HG03457 (cell line): ENCODE results near the gene ARL6IP1.

Source experiments
- ATAC-seq: cut with Tn5 transposase; IDR thresholded peaks from one replicate; pipeline ENCODE4 v1.9.1; 2021; ENCODE audit warnings: moderate number of reproducible peaks; ENCODE audit not compliant: unreplicated experiment

The ARL6IP1 gene

GRCh38 chr16:18801145-18801972, at the start of gene ARL6IP1:
TSS of gene ARL6IP1 (minus strand) at chr16:18801549. CDS start at chr16:18801466, 83 bp downstream.
- peak; percentile 89 for ATAC-seq

GRCh38 chr16:18846416-18846815, 45.1 kb upstream of the ARL6IP1 start:
- no peak for ATAC-seq

- no peak for ATAC-seq
Measured at GRCh38 chr16:18842565-18842964, 41.2 kb upstream of the ARL6IP1 start.

- ATAC-seq = no peak
Measured at GRCh38 chr16:18841833-18842525, 40.6 kb upstream of the ARL6IP1 start.

GRCh38 chr16:18839555-18839954, 38.2 kb upstream of the ARL6IP1 start:
- no peak for ATAC-seq

GRCh38 chr16:18836702-18837101, 35.4 kb upstream of the ARL6IP1 start:
- ATAC-seq = no peak

- ATAC-seq = no peak
Measured at GRCh38 chr16:18834864-18835263, 33.5 kb upstream of the ARL6IP1 start.

- ATAC-seq = no peak
Measured at GRCh38 chr16:18833707-18834505, 32.6 kb upstream of the ARL6IP1 start.

GRCh38 chr16:18832613-18833012, 31.3 kb upstream of the ARL6IP1 start:
- ATAC-seq = no peak

GRCh38 chr16:18832006-18832405, 30.7 kb upstream of the ARL6IP1 start:
- no peak for ATAC-seq

- no peak for ATAC-seq
Measured at GRCh38 chr16:18829251-18829650, 27.9 kb upstream of the ARL6IP1 start.

- ATAC-seq = no peak
Measured at GRCh38 chr16:18827890-18828289, 26.5 kb upstream of the ARL6IP1 start.

GRCh38 chr16:18816286-18816685, 14.9 kb upstream of the ARL6IP1 start:
- ATAC-seq = no peak

- ATAC-seq = no peak
Measured at GRCh38 chr16:18811925-18812324, 10.6 kb upstream of the ARL6IP1 start.

GRCh38 chr16:18809165-18809564, 7.8 kb upstream of the ARL6IP1 start:
- ATAC-seq = no peak

- ATAC-seq = no peak
Measured at GRCh38 chr16:18805257-18805773, 4.0 kb upstream of the ARL6IP1 start.

- ATAC-seq = no peak
Measured at GRCh38 chr16:18804540-18804939, 3.2 kb upstream of the ARL6IP1 start.

- ATAC-seq = no peak
Measured at GRCh38 chr16:18803569-18804462, 2.5 kb upstream of the ARL6IP1 start.

- no peak for ATAC-seq
Measured at GRCh38 chr16:18802767-18803343, 1.5 kb upstream of the ARL6IP1 start.

GRCh38 chr16:18800775-18801144, 589 bp downstream of the ARL6IP1 start:
- ATAC-seq = no peak
